Inferior parietal cortex (tissue), 1 donor: Measurements from ENCODE around the gene GDPD4.

Experiments used
- DNase-seq: peaks from one replicate; pipeline ENCODE4 v3.0.0-alpha.2; 2016; ENCODE audit errors: extremely low spot score

GDPD4 gene

DNA sequence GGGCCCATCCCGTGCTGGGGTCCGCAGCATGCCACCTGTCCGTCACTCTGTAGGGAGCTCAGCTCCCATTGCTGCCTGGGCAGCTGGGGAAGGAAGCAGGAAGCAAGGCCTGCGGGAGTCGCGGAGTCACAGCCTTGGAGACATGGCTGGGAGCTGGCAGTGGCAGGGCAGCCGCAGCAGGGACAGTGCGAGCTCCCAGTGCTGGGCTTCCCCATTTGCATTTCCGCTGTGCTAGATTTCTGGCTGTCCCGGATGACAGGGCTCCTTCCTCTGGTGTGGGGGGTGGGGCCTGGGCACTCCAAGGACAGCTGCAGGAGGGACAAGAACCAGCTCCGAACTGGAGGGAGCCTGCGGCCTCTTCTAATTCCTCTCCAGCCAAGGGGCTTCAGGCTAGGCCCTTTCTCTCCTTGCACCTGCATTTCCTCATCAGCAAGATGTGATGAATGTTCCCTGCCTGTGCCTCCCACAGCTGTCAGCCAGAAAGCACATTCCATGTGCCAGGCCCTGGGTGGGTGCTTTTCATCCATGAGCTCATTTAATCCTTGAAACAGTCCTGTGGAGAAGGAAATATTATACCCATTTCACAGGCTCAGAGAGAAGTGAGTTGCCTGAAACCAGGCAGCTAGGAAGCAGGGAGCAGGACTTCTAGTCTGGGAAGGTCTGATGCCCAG lies 125.5 kb downstream of the GDPD4 start:
- no peak for DNase-seq

DNA sequence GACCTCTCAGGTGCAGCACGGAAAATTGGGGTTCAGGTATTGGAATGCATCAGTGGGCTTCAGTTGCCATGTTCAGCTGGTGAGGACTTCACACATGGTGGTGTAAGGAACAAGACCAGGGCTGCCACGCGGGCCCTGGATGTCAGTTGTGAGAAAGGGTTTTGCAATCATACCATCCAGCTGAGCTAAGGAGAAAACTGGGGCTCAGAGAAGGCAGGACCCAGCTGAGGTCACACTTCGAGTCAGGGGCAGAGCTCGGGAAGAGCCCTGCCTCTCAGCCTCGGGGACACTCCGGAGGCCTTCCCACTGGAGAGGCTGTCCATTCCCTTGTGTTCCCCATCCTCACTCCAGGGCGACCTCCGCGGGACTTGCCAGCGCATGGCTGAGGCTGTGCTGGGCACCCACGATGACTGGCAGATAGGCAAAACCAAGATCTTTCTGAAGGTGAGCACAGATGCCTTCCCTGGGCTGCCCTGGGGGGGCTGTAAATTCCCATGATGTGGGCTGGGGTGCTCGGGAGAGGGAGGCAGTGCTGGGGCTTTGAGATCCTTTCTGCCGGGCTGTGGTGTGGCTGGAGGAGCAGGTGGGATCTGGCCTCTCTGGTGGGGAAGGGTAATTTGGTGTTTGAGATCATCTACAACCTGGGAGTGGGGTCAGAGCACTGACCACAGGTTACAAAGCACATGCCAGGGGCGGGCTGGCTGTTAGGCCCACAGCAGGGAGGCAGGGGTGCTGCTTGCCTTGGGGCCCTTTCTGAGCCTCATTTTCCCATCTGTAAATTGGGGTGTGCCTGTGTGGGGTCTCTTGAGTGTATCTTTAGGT lies 126.3 kb downstream of the GDPD4 start:
- DNase-seq, result no peak

- DNase-seq, result no peak
Observed at GRCh38 chr11:77174559-77174958, 126.9 kb downstream of the GDPD4 start.

- no peak for DNase-seq
Observed at GRCh38 chr11:77173494-77173893, 128.0 kb downstream of the GDPD4 start.

- DNase-seq, result no peak
Observed at GRCh38 chr11:77172666-77172982, 128.9 kb downstream of the GDPD4 start.

DNA sequence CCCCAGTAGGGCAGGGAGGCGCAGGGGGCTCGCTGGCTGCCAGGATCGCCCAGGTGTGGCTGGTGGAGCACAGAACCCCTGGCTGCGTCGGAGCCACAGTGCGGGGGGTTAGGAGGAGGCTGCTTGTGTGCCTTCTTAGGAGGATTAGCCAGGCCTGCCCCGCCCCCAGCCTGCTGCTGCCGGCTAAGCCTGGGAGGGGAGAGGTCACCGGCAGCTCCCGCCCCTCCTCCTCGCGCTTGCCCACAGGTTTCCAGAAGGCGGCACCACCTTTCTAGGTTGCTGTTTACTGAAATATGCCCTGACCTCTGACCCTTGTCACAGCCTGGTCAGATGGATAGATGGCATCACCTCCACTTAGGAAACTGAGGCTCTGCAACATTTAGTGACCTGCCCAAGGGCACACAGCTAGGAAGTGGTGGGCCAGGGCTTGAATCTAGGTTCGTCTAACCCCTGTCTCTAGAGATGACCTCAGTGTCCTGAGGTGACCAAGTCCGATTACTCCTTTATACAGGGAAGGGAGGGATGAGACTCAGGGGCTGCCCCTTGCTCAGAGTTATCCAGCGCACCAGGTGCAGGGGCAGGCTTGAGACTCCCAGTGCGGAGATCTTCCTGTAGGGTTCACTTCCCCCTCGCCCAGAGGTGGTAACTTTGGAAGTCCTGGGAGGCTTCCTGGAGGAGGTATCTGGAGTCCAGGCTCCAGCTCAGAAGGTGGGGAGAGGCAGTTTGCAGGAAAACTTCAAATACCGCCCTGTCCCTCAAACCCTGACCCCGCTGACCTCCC lies 129.4 kb downstream of the GDPD4 start:
- DNase-seq, result no peak

DNA sequence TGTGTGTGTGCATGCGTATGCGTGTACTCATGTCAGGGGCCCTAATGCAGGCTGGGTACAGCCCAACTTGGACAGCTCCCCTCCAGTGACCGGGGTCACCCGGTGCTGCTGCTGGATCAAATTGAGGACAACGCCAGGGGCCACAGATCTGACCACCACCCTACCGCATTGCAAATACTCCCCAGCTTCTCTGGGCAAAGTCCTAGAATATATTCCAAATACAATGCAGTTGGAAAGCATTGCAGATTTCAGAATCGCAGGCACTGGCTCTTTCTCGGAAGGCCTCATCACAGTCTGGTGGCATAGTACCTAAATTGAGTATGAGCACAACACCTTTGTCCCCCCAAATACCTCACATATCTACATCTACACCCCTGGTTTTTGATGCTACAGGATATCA lies 130.2 kb downstream of the GDPD4 start:
- no peak for DNase-seq

- DNase-seq, result no peak
Observed at GRCh38 chr11:77170107-77170506, 131.4 kb downstream of the GDPD4 start.

DNA sequence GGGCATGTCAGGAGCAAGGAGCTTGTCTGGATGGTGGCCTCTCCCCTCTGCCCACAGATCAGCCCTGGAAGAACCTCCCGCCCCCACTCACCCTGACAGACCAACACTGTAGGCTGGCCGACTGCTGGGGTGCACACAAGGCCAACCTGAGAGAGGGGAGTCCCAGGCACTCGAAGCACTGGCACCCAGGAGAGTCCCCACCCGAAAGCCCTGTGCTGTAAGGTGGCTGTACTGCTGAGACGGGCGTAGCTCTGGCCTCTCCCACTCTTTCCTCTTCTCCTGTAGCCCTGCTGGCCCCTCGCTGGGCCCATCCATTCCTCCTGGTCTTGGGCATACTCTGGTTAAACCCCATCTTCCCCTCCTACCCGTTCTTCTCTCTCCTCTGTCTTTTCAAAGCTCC lies 133.7 kb downstream of the GDPD4 start:
- no peak for DNase-seq

GRCh38 chr11:77167111-77167626 lies 134.3 kb downstream of the GDPD4 start:
- DNase-seq, result no peak
